GM21390 (cell line): ENCODE data around the gene NSMCE3.

ENCODE experiments used
- ATAC-seq: cut with Tn5 transposase; IDR thresholded peaks from one replicate; pipeline ENCODE4 v1.9.1; 2021; ENCODE audit not compliant: unreplicated experiment

Gene NSMCE3

DNA sequence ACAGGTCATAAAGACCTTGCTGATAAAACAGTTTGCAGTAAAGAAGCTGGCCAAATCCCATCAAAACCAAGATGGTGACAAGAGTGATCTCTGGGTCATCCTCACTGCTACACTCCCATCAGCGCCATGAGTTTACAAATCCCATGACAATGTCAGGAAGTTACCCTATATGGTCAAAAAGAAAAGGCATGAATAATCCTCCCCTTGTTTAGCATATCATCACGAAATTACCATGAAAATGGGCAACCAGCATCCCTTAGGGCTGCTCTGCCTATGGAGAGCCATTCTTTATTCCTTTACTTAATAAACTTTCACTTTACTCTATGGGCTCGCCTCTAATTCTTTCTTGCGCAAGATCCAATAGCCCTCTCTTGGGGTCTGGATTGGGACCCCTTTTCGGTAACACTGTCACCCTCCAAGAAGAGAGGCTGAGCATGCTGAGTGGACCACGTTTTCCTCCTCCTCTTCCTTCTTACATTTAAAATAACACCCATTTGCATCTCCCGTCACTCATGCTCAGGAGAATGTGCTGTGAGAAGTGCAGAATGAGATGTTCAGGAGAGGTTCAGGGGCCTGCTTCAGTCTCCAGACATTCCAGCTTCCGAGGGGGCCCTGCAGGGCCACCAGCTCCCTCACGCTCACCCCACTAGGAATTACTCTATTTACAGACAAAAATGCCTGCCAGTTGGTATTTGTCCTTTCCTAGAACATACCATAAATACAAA, 47.3 kb downstream of the NSMCE3 start:
- ATAC-seq, result no peak

DNA sequence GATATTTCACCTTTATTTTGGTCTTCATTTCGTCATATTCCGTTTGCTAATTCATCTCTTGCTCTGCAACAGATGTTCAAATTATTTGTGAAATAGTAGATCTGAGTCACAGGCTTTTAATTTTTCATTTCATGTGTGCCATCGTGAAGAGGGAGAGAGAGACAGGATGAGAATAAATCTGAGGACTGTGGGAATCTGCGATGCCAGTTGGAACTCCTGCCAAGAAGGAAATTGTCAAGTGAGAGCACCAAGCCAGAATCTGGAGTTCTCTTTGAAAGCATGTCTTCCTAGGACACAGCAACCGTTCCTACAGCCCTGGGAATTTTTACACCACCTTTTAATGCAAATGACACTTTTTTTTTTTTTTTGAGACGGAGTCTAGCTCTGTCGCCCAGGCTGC, 48.8 kb downstream of the NSMCE3 start:
- no peak for ATAC-seq

DNA sequence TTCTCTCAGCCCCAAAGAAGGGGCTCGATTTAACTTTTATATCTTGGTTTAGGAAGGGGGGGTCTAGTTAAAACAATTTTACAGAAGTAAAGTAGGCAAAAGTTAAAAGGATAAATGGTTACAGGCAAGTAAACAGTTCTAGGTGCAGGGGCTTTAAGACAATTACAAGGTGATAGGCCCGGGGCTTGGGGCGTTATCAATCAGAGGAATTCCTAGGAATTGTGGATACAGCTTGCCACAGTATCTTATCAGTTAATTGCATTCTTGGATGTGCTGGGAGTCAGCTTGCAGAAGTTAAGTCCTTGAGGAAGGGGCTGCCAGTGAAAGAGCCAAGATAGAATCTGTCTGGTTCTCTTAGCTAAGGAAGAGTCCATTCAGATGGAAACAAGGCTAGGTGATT, 52.7 kb downstream of the NSMCE3 start:
- no peak for ATAC-seq
